ENCODE measurements around the gene OMP.

OMP gene

GRCh38 chr11:77127235-77127911 lies 24.7 kb downstream of the OMP start:
- H3K9me2 ChIP-seq (replicated peaks; ENCODE audit: low read depth, low read length) = no peaks in the 10 kb centered on the region
- no peaks in the 10 kb centered on the region for H3K27me3 ChIP-seq (ENCODE audit: insufficient read depth, low read length, poor library complexity, severe bottlenecking)
- no peaks in the 10 kb centered on the region for H3K4me1 ChIP-seq (ENCODE audit: insufficient read depth, low read length, poor library complexity, severe bottlenecking)
- H3K9me3 ChIP-seq (ENCODE audit: insufficient read depth, low read depth, low read length) = no peaks in the 10 kb centered on the region
- H3K4me3 ChIP-seq (ENCODE audit: low read length, poor library complexity, severe bottlenecking) = peak overlapping the region; percentile 62
- TF ChIP-seq EZH2phosphoT487 (IDR thresholded peaks at IDR 0.05; ENCODE audit: borderline replicate concordance) = no peak
- TF ChIP-seq CTCF (conservative IDR thresholded peaks at IDR 0.05; ENCODE audit: low read length) = peak; percentile 99
- peak overlapping the region; percentile 68; the same call in 1 of the 2 replicates for H2AFZ ChIP-seq (ENCODE audit: low read length)
- peak overlapping the region; percentile 53 for H3K4me2 ChIP-seq (ENCODE audit: low read depth, low read length, poor library complexity, severe bottlenecking)
- H3K36me3 ChIP-seq (ENCODE audit: insufficient read depth, low read length) = no peaks in the 10 kb centered on the region; the same call in 1 of the 2 replicates
- no peaks in the 10 kb centered on the region for H3K79me2 ChIP-seq (ENCODE audit: insufficient read depth, low read length)
- no peaks in the 10 kb centered on the region for H3F3A ChIP-seq (ENCODE audit: low read depth)
- H3K9ac ChIP-seq (ENCODE audit: low read depth, low read length, poor library complexity, severe bottlenecking) = peak overlapping the region; percentile 22
- no peaks in the 10 kb centered on the region for H4K20me1 ChIP-seq (ENCODE audit: insufficient read depth, low read length, poor library complexity, severe bottlenecking)

GRCh38 chr11:77127920-77128691 lies 25.5 kb downstream of the OMP start, which contains the start of gene MYO7A:
Gene MYO7A, plus strand, starts transcription at chr11:77128246. Its CDS starts 2,389 bp downstream, at chr11:77130635.
- Histone ChIP-seq H3K9me2 (replicated peaks; ENCODE audit: low read depth, low read length) (no peaks in the 10 kb centered on the region), H3K79me2 (ENCODE audit: insufficient read depth, low read length) (no peaks in the 10 kb centered on the region), H3K27me3 (ENCODE audit: insufficient read depth, low read length, poor library complexity, severe bottlenecking) (no peaks in the 10 kb centered on the region), H3K4me2 (ENCODE audit: low read depth, low read length, poor library complexity, severe bottlenecking) (peak within 1 kb of the TSS; percentile 53), H3K9me3 (ENCODE audit: insufficient read depth, low read depth, low read length) (no peaks in the 10 kb centered on the region), H4K20me1 (ENCODE audit: insufficient read depth, low read length, poor library complexity, severe bottlenecking) (no peaks in the 10 kb centered on the region), H2AFZ (ENCODE audit: low read length) (peak within 1 kb of the TSS; percentile 68; the same call in 1 of the 2 replicates), H3K4me3 (ENCODE audit: low read length, poor library complexity, severe bottlenecking) (peak within 1 kb of the TSS; percentile 62), H3K36me3 (ENCODE audit: insufficient read depth, low read length) (no peaks in the 10 kb centered on the region; the same call in 1 of the 2 replicates), H3K4me1 (ENCODE audit: insufficient read depth, low read length, poor library complexity, severe bottlenecking) (no peaks in the 10 kb centered on the region), H3F3A (ENCODE audit: low read depth) (no peaks in the 10 kb centered on the region), H3K9ac (ENCODE audit: low read depth, low read length, poor library complexity, severe bottlenecking) (peak within 1 kb of the TSS; percentile 22)
- TF ChIP-seq CTCF (conservative IDR thresholded peaks at IDR 0.05; ENCODE audit: low read length) = no peak
- no peak for TF ChIP-seq EZH2phosphoT487 (IDR thresholded peaks at IDR 0.05; ENCODE audit: borderline replicate concordance)

- no peaks in the 10 kb centered on the region for H3K9me3 ChIP-seq (ENCODE audit: insufficient read depth, low read depth, low read length)
- H4K20me1 ChIP-seq (ENCODE audit: insufficient read depth, low read length, poor library complexity, severe bottlenecking) = no peaks in the 10 kb centered on the region
- no peak overlapping the region for H3K9ac ChIP-seq (ENCODE audit: low read depth, low read length, poor library complexity, severe bottlenecking)
- no peak for TF ChIP-seq EZH2phosphoT487 (IDR thresholded peaks at IDR 0.05; ENCODE audit: borderline replicate concordance)
- H3K4me3 ChIP-seq (ENCODE audit: low read length, poor library complexity, severe bottlenecking) = no peak overlapping the region
- H3F3A ChIP-seq (ENCODE audit: low read depth) = no peaks in the 10 kb centered on the region
- no peak overlapping the region for H3K4me2 ChIP-seq (ENCODE audit: low read depth, low read length, poor library complexity, severe bottlenecking)
- no peak overlapping the region for H2AFZ ChIP-seq (ENCODE audit: low read length)
- no peaks in the 10 kb centered on the region for H3K4me1 ChIP-seq (ENCODE audit: insufficient read depth, low read length, poor library complexity, severe bottlenecking)
- no peaks in the 10 kb centered on the region for H3K27me3 ChIP-seq (ENCODE audit: insufficient read depth, low read length, poor library complexity, severe bottlenecking)
- H3K79me2 ChIP-seq (ENCODE audit: insufficient read depth, low read length) = no peaks in the 10 kb centered on the region
- H3K9me2 ChIP-seq (replicated peaks; ENCODE audit: low read depth, low read length) = no peaks in the 10 kb centered on the region
- H3K36me3 ChIP-seq (ENCODE audit: insufficient read depth, low read length) = no peaks in the 10 kb centered on the region
These were observed 26.6 kb downstream of the OMP start for GRCh38 chr11:77129069-77129841.
